IMR-90 (cell line): Measurements from ENCODE around the gene ERBB4. TPM values are rescaled to one million over a fixed set of nuclear protein-coding genes. Genes with fewer than 3 reads are reported as not detected.

Experiments used
- ATAC-seq: fragments of 200-7000 bp; cut with Tn5 transposase; 2 replicates; pipeline ENCODE4 v1.9.1; 2020; ENCODE audit warnings: low read depth, mild to moderate bottlenecking, moderate library complexity
- BruUV-seq: library from RNA; stranded (reverse); fragments of 400-500 nt; replicated peaks from 2 replicates; lab custom pipeline; 2021; lab: Mats Ljungman, UMichigan
- CTCF ChIA-PET: fragments of 300-600 bp; formaldehyde crosslinking; extraction: SDS; loops from one replicate; lab custom pipeline; 2021; ENCODE audit warnings: antibody characterized with exemption; lab: Yijun Ruan, JAX
- POLR2A ChIA-PET: fragments of 300-600 bp; sonication (Branson Sonifier 250); formaldehyde crosslinking; loops from one replicate; lab custom pipeline; 2022; ENCODE audit warnings: antibody characterized with exemption; ENCODE audit not compliant: unreplicated experiment; lab: Charles Lee
- DNase-seq: peaks from one replicate; pipeline ENCODE4 v3.0.0; 2013
- H2AFZ ChIP-seq: replicated peaks from 2 replicates; pipeline ENCODE3; 2013; ENCODE audit warnings: low read length, mild to moderate bottlenecking; ENCODE audit not compliant: poor library complexity
- H2AK5ac ChIP-seq: 2 replicates; pipeline ENCODE4 v1.6.1; 2013; ENCODE audit warnings: low read depth, low read length, inconsistent platforms
- H2AK9ac ChIP-seq: replicated peaks from 2 replicates; pipeline ENCODE3; 2013; ENCODE audit warnings: mild to moderate bottlenecking, low read depth, low read length, moderate library complexity; ENCODE audit not compliant: poor library complexity
- H2BK120ac ChIP-seq: 2 replicates; pipeline ENCODE4 v1.6.1; 2013; ENCODE audit warnings: low read depth, low read length, inconsistent platforms
- H2BK15ac ChIP-seq: 3 replicates; pipeline ENCODE4 v1.6.1; 2013; ENCODE audit warnings: low read depth, low read length, inconsistent platforms
- H2BK20ac ChIP-seq: 2 replicates; pipeline ENCODE4 v1.6.1; 2013; ENCODE audit warnings: low read depth, mild to moderate bottlenecking, inconsistent platforms, low read length, moderate library complexity
- H2BK5ac ChIP-seq: 2 replicates; pipeline ENCODE4 v1.6.1; 2013; ENCODE audit warnings: mild to moderate bottlenecking, low read depth, low read length, inconsistent platforms; ENCODE audit not compliant: poor library complexity, severe bottlenecking
- H3K14ac ChIP-seq: replicated peaks from 2 replicates; pipeline ENCODE4 v1.6.1; 2013; ENCODE audit warnings: low read depth, low read length, inconsistent platforms
- H3K18ac ChIP-seq: 2 replicates; pipeline ENCODE4 v1.6.1; 2013; ENCODE audit warnings: low read depth, low read length, control low read depth
- H3K23ac ChIP-seq: 2 replicates; pipeline ENCODE4 v1.6.1; 2013; ENCODE audit warnings: low read depth, low read length, inconsistent platforms
- H3K27ac ChIP-seq: 2 replicates; pipeline ENCODE4 v1.5.1; 2013; ENCODE audit warnings: mild to moderate bottlenecking, control low read depth, low read length; ENCODE audit not compliant: insufficient read depth
- H3K27me3 ChIP-seq: 2 replicates; pipeline ENCODE4 v1.6.1; 2013; ENCODE audit warnings: low read length; ENCODE audit not compliant: control insufficient read depth, insufficient read depth
- H3K36me3 ChIP-seq: 2 replicates; pipeline ENCODE4 v1.6.1; 2013; ENCODE audit warnings: low read length, mixed read lengths; ENCODE audit not compliant: control insufficient read depth, insufficient read depth
- H3K4ac ChIP-seq: 2 replicates; pipeline ENCODE4 v1.6.1; 2013; ENCODE audit warnings: low read depth, low read length, inconsistent platforms
- H3K4me1 ChIP-seq: 2 replicates; pipeline ENCODE4 v1.6.1; 2013; ENCODE audit warnings: low read length, mixed read lengths; ENCODE audit not compliant: control insufficient read depth, insufficient read depth
- H3K4me2 ChIP-seq: 2 replicates; pipeline ENCODE4 v1.6.1; 2013; ENCODE audit warnings: low read depth, mild to moderate bottlenecking, control low read depth, low read length, moderate library complexity
- H3K4me3 ChIP-seq: 2 replicates; pipeline ENCODE4 v1.5.1; 2013; ENCODE audit warnings: low read depth, mild to moderate bottlenecking, control low read depth, low read length, moderate library complexity; ENCODE audit not compliant: insufficient read depth
- H3K56ac ChIP-seq: 2 replicates; pipeline ENCODE4 v1.6.1; 2013; ENCODE audit warnings: low read length, inconsistent platforms; ENCODE audit not compliant: insufficient read depth; ENCODE audit errors: extremely low read depth
- H3K79me1 ChIP-seq, 2 experiments: 2 replicates each; pipeline ENCODE4 v1.6.1; 2013; ENCODE audit warnings: low read length in 2 of 2, inconsistent platforms in 1 of 2, low read depth in 1 of 2
- H3K9ac ChIP-seq: 2 replicates; pipeline ENCODE4 v1.6.1; 2013; ENCODE audit warnings: low read depth, low read length, control low read depth
- H3K9me1 ChIP-seq: 2 replicates; pipeline ENCODE4 v1.6.1; 2013; ENCODE audit warnings: low read length, inconsistent platforms; ENCODE audit not compliant: insufficient read depth
- H3K9me3 ChIP-seq: 2 replicates; pipeline ENCODE4 v1.6.1; 2013; ENCODE audit warnings: low read length; ENCODE audit not compliant: control insufficient read depth, insufficient read depth
- H4K20me1 ChIP-seq: 2 replicates; pipeline ENCODE4 v1.6.1; 2013; ENCODE audit warnings: low read length, inconsistent platforms; ENCODE audit not compliant: insufficient read depth
- H4K5ac ChIP-seq: 2 replicates; pipeline ENCODE4 v1.6.1; 2013; ENCODE audit warnings: mild to moderate bottlenecking, low read depth, low read length, control low read depth
- H4K8ac ChIP-seq, 2 experiments: 2 replicates each; pipeline ENCODE4 v1.6.1; 2013; ENCODE audit warnings: low read depth in 2 of 2, low read length in 2 of 2, control low read depth in 1 of 2, inconsistent platforms in 1 of 2
- H4K91ac ChIP-seq: 2 replicates; pipeline ENCODE4 v1.6.1; 2013; ENCODE audit warnings: low read depth, low read length, inconsistent platforms; ENCODE audit not compliant: insufficient read depth
- CEBPB ChIP-seq: IDR thresholded peaks from 2 replicates; pipeline ENCODE4 v1.6.1; 2012; ENCODE audit warnings: low read depth, low read length, improper control_type of control experiment
- CTCF ChIP-seq: conservative IDR thresholded peaks from 2 replicates; pipeline ENCODE4 v1.5.1; 2012; ENCODE audit warnings: mild to moderate bottlenecking, low read depth, low read length, improper control_type of control experiment
- MAFK ChIP-seq: IDR thresholded peaks from 2 replicates; pipeline ENCODE4 v1.6.1; 2012; ENCODE audit warnings: low read depth, low read length, improper control_type of control experiment
- MAZ ChIP-seq: IDR thresholded peaks from 2 replicates; pipeline ENCODE4 v1.6.1; 2012; ENCODE audit warnings: low read depth, mild to moderate bottlenecking, low read length, improper control_type of control experiment, moderate library complexity, borderline replicate concordance
- SMC3 ChIP-seq: fragments of 150-350 bp; IDR thresholded peaks from 2 replicates; pipeline ENCODE4 v1.6.1; 2016; ENCODE audit warnings: low read depth, mild to moderate bottlenecking, antibody characterized with exemption, low read length, moderate library complexity
- WGBS, 2 experiments: methylation state at CpG; one replicate each; pipeline versions ENCODE4 v1.1.5 to v1.1.7; 2013; ENCODE audit warnings: missing lambda C conversion rate in 2 of 2; ENCODE audit not compliant: insufficient read length in 1 of 2; ENCODE audit errors: extremely low coverage in 2 of 2; 5-methylcytosine and 5-hydroxymethylcytosine counted together
- dilution Hi-C: fragments of 300-500 bp; cut with HindIII; formaldehyde crosslinking; loops from one replicate; pipeline ENCODE4 v1.14.3; 2018; ENCODE audit warnings: low sequenced_read_pairs; ENCODE audit not compliant: unreplicated experiment
- in situ Hi-C: fragments of 300-500 bp; cut with MboI; formaldehyde crosslinking; loops from 3 replicates; pipeline ENCODE4 v1.14.3; 2019; ENCODE audit warnings: low sequenced_read_pairs, inconsistent platforms, mixed read lengths
- intact Hi-C: fragments of 100-400 bp; cut with micrococcal nuclease; formaldehyde crosslinking; loops from 2 replicates; pipeline ENCODE4 v1.10.0; 2022
- polyA plus RNA-seq, 3 experiments: library from polyadenylated mRNA; depleted of rRNA; stranded (reverse); fragments of >200 nt; gene quantifications; 2 replicates each; pipeline ENCODE4 v1.2.3, GENCODE V29; 2012; ENCODE audit warnings: low replicate concordance in 1 of 3
- total RNA-seq: library from RNA; depleted of rRNA; stranded (reverse); fragments of >200 nt; gene quantifications from 2 replicates; pipeline ENCODE4 v1.2.3, GENCODE V29; 2012

Gene ERBB4
- total and polyA plus RNA-seq, 2 of the 4 experiments (the other 2 are of a cell fraction), result not detected

- no CpG with 5 or more reads among the region's 5 CpGs for WGBS, 2 experiments
- H2BK15ac ChIP-seq, result no peak overlapping the region
- ATAC-seq (no peak), DNase-seq (no peak)
- H2BK20ac ChIP-seq, result no peak overlapping the region
- no peak overlapping the region for H3K9ac ChIP-seq
- CTCF ChIA-PET, result no interaction called here
- no peak overlapping the region for H3K4me3 ChIP-seq
- no peak overlapping the region for H4K91ac ChIP-seq
- H3K79me1 ChIP-seq, result no peaks in the 10 kb centered on the region
- no peaks in the 10 kb centered on the region for H3K4me1 ChIP-seq
- no peak overlapping the region for H3K14ac ChIP-seq
- H2BK5ac ChIP-seq, result no peak overlapping the region
- H2AK5ac ChIP-seq, result no peak overlapping the region
- TF ChIP-seq MAFK, result no peak
- TF ChIP-seq CEBPB, result no peak
- no peak for TF ChIP-seq SMC3
- TF ChIP-seq MAZ, result no peak
- no peak for TF ChIP-seq CTCF
- no TSS peak for BruUV-seq
- no peaks in the 10 kb centered on the region for H3K9me1 ChIP-seq
- H3K36me3 ChIP-seq, result no peaks in the 10 kb centered on the region
- no peak overlapping the region for H4K8ac ChIP-seq
- POLR2A ChIA-PET, result no interaction called here
- H4K20me1 ChIP-seq, result no peaks in the 10 kb centered on the region
- H2BK120ac ChIP-seq, result no peak overlapping the region
- H2AFZ ChIP-seq, result no peak overlapping the region
- no peak overlapping the region for H3K56ac ChIP-seq
- intact Hi-C loops (no loop called here), in situ Hi-C loops (no loop called here), dilution Hi-C loops (no loop called here)
- no peak overlapping the region for H3K18ac ChIP-seq
- no peak overlapping the region for H3K27ac ChIP-seq
- H4K5ac ChIP-seq, result no peak overlapping the region
- H3K9me3 ChIP-seq, result no peaks in the 10 kb centered on the region
- no peak overlapping the region for H3K23ac ChIP-seq
- H3K4ac ChIP-seq, result no peak overlapping the region
- H2AK9ac ChIP-seq, result no peak overlapping the region
- H3K27me3 ChIP-seq, result no peaks in the 10 kb centered on the region
- no peak overlapping the region for H3K4me2 ChIP-seq
Measured at GRCh38 chr2:211766689-211767088, 771.9 kb downstream of the ERBB4 start.
